ENCODE measurements around the gene OCSTAMP.

The OCSTAMP gene

DNA sequence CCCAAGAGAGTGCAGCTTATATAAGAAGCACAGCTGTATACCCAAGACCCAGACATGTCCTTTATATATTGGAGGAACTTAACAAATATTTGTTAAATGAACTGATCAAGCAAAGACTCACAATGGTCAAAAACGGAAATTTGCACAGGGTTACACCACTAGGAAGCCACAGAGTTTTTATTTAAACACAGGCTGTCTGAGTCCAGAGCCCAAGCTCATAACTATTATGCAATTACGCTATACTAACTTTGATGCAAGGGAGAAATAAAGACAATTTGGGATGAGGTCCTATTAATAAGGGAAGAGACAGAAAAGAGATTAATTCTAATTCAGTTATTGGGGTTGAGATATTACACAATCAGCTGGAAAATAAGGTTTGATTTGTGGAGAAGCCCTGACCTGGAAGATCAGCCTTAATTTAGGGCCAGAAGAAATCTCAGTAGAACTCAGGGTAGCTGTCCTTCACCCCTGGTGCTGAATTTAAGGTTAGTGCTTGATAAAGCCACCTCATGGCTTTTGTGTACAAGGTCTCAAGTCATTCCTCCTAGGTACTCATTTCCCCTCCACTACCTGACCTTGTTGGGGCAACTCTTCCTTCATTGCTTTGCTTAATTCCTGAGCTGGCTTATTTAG is 26.6 kb downstream of the OCSTAMP start:
- Histone ChIP-seq H3K9ac (ENCODE audit: low read length) (no peak overlapping the region), H3K36me3 (ENCODE audit: insufficient read depth, low read length) (no peaks in the 10 kb centered on the region), H3K4me1 (ENCODE audit: insufficient read depth, low read length) (no peaks in the 10 kb centered on the region), H3K27ac (ENCODE audit: low read depth, low read length) (no peak overlapping the region), H3K4me3 (ENCODE audit: low read depth in 1 of 2, low read length in 2 of 2) (no peak overlapping the region), H3K27me3 (ENCODE audit: control insufficient read depth in 1 of 2, insufficient read depth in 2 of 2, low read length in 2 of 2) (no peaks in the 10 kb centered on the region), H3K9me3 (ENCODE audit: low read length) (no peaks in the 10 kb centered on the region)

DNA sequence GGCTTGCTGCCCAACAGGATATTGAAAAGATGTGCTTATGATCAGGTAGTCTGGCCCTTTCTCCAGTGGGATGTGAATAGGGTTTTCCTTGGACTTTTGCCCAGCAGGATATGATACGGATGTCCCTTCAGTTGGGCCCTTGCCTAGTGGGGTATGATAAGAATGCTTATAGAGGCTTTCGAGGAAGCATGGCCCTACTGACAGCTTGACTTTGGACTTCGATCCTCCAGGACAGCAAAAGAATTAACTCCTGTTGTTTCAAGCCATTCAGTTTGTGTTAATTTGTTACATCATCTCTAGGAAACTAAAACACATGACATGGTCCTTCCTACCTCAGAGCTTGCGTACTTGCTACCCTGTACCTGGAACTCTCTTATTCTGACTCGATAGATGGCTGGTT is 27.3 kb downstream of the OCSTAMP start:
- Histone ChIP-seq H3K27me3 (ENCODE audit: control insufficient read depth in 1 of 2, insufficient read depth in 2 of 2, low read length in 2 of 2) (no peaks in the 10 kb centered on the region), H3K9ac (ENCODE audit: low read length) (no peak overlapping the region), H3K4me3 (ENCODE audit: low read depth in 1 of 2, low read length in 2 of 2) (no peak overlapping the region), H3K27ac (ENCODE audit: low read depth, low read length) (no peak overlapping the region), H3K9me3 (ENCODE audit: low read length) (no peaks in the 10 kb centered on the region), H3K36me3 (ENCODE audit: insufficient read depth, low read length) (no peaks in the 10 kb centered on the region), H3K4me1 (ENCODE audit: insufficient read depth, low read length) (no peaks in the 10 kb centered on the region)

DNA sequence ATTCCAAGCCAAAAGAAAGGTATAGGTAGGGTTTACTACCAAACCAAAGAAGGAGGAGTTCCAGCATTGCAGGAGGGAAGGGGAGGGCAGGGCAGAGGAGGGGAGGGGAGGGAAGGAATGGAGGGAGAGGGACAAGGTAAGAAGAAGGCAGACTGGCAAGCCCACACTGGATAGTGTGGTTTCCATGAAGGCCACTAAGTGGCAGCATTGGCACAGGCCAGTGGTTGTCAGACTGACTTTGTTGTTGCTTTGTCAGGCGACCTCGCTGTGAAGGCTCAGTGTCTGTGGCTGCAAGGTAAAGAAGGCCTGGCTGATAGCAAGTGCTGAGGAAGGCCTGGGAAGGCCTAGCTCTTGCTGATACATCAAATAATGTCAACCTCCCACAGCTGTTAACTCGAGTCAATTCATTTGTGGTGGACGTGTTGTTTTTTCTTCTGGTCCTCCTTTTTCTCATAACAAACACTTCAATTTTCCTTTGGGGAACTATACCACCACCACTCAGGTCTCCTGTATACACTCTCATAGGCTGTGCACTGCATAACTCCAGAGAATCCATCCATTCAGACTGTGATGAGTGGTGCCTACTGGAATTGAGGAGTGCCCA is 29.4 kb downstream of the OCSTAMP start:
- no peaks in the 10 kb centered on the region for H3K27me3 ChIP-seq (ENCODE audit: control insufficient read depth in 1 of 2, insufficient read depth in 2 of 2, low read length in 2 of 2)
- no peak overlapping the region for H3K9ac ChIP-seq (ENCODE audit: low read length)

DNA sequence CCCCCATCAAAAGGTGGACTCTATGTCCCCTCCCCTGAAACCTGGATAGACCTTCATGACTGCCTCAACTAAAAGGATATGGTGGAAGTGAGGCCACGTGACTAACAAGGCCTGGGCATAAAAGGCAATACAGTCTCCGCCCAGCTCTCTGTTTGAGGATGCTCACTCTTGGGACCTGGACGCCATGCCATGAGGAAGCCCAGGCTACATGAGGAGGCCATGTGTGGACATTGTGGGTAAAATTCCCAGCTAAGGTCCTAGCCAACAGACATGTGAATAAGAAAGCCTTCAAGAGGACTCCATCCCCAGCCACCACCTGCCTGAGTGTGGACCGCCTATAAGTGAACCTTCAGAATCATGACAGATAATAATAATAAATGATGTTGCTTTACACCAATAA is 29.9 kb downstream of the OCSTAMP start:
- no peak overlapping the region for H3K27ac ChIP-seq (ENCODE audit: low read depth, low read length)
- no peaks in the 10 kb centered on the region for H3K27me3 ChIP-seq (ENCODE audit: control insufficient read depth in 1 of 2, insufficient read depth in 2 of 2, low read length in 2 of 2)
- H3K4me3 ChIP-seq (ENCODE audit: low read depth in 1 of 2, low read length in 2 of 2), result no peak overlapping the region
- H3K36me3 ChIP-seq (ENCODE audit: insufficient read depth, low read length), result no peaks in the 10 kb centered on the region
- H3K4me1 ChIP-seq (ENCODE audit: insufficient read depth, low read length), result no peaks in the 10 kb centered on the region
- no peak overlapping the region for H3K9ac ChIP-seq (ENCODE audit: low read length)
- no peaks in the 10 kb centered on the region for H3K9me3 ChIP-seq (ENCODE audit: low read length)

More for the DNA sequence above, 29.4 kb downstream of the OCSTAMP start:
- no peaks in the 10 kb centered on the region for H3K9me3 ChIP-seq (ENCODE audit: low read length)
- H3K36me3 ChIP-seq (ENCODE audit: insufficient read depth, low read length), result no peaks in the 10 kb centered on the region
- H3K27ac ChIP-seq (ENCODE audit: low read depth, low read length), result no peak overlapping the region
- no peaks in the 10 kb centered on the region for H3K4me1 ChIP-seq (ENCODE audit: insufficient read depth, low read length)
- H3K4me3 ChIP-seq (ENCODE audit: low read depth in 1 of 2, low read length in 2 of 2), result no peak overlapping the region

DNA sequence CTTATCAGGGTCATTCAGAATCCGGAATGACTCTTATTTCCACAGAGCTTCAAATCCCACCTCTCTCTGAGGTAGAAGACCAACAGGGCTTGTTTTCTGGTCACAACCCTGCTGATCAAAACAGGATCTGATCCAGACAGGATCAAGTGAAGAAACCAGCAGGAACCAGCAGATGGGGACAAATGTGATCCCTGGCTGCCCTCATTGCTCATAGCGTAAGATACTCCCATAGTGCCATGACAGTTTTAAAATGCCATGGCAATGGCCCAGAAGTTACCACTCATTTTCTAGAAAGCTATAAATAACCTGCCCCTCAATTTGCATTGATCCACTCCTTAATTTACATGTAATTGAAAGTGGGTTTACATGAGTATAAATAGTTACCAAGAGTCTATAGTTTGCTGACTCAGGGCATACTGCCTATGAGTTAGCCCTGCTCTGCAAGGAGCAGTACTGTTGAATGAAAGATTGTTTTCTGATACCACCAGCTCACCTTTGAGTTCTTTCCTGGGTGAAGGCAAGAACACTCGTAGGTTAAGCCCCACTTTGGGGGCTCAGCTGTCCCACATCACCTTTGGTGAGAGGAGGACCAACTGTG is 30.9 kb downstream of the OCSTAMP start:
- no peak overlapping the region for H3K27ac ChIP-seq (ENCODE audit: low read depth, low read length)
- no peak overlapping the region for H3K4me3 ChIP-seq (ENCODE audit: low read depth in 1 of 2, low read length in 2 of 2)
- no peaks in the 10 kb centered on the region for H3K9me3 ChIP-seq (ENCODE audit: low read length)
- no peaks in the 10 kb centered on the region for H3K27me3 ChIP-seq (ENCODE audit: control insufficient read depth in 1 of 2, insufficient read depth in 2 of 2, low read length in 2 of 2)
- no peaks in the 10 kb centered on the region for H3K36me3 ChIP-seq (ENCODE audit: insufficient read depth, low read length)
- H3K4me1 ChIP-seq (ENCODE audit: insufficient read depth, low read length), result no peaks in the 10 kb centered on the region
- no peak overlapping the region for H3K9ac ChIP-seq (ENCODE audit: low read length)

DNA sequence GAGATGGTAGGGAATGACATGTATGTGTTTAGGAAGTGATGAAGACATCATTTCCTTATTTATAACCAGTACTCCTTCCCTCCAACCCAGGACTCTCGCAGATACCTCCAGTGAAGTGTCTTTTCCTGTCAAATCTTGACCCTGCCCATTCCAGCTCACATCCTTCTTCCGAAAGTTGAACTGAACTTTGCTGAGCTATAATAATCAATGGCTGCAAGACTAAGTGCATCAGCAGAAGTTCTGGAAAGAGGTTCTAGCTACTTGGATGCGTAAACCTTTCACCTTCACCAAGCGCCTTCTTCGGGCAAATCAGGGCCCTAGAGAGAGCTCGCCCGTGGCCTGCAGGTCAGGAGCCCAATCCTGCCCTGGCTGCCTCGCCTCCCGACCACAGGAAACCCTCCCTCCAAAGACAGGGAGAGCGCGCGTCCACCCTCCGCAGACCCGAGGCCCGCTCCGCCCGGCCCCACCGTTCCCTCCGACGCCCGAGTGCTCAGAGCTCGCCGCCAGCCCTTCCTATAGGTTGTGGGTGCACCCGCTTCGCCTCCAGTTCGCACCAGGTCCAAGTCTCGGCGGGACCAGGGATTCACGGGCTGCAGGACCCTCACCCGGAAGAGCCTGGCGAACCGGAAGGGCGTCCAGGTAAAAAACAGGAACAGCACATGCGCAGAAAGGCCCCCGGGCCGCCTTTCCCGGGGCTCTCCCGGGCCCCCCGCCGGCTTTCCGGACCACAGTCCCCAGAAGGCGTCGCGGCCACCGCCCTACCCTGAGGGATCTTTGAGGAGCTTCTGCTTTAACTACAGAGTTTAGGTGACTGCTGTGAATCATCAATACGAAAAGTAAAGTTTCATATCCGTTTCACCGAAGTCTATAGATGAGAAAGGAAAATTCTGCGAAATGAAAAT is 37.3 kb downstream of the OCSTAMP start, which contains the start of gene ZNF334:
ZNF334 (minus strand) TSS at position 617 of the 902 bp plus-strand sequence. CDS start 1,457 bp downstream, outside the sequence.
- no peaks in the 10 kb centered on the region for H3K36me3 ChIP-seq (ENCODE audit: insufficient read depth, low read length)
- H3K9ac ChIP-seq (ENCODE audit: low read length), result no peak within 1 kb of the TSS
- no peaks in the 10 kb centered on the region for H3K27me3 ChIP-seq (ENCODE audit: control insufficient read depth in 1 of 2, insufficient read depth in 2 of 2, low read length in 2 of 2)
- H3K4me1 ChIP-seq (ENCODE audit: insufficient read depth, low read length), result no peaks in the 10 kb centered on the region
- H3K27ac ChIP-seq (ENCODE audit: low read depth, low read length), result no peak within 1 kb of the TSS
- no peaks in the 10 kb centered on the region for H3K9me3 ChIP-seq (ENCODE audit: low read length)
- H3K4me3 ChIP-seq (ENCODE audit: low read depth in 1 of 2, low read length in 2 of 2), result peak within 1 kb of the TSS; percentile 69 to 76

DNA sequence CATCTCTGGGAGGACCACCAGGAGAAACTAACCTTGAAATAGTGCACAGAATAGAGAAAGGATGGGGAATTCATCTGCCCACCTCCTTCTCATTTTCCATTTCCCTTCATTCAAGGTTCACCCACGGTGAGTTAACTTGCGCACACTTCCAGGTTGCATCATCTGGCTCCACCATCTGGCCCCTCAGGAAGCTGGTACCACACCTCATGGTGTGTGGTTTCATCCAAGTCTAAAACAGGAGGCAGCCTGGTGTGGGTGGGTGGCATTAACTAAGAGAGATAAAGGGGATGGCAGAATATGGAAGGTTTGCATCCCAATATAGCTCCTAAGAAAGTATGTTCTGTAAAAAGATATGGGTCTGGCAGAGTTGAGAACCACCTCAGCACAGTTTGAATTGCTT is 40.9 kb downstream of the OCSTAMP start:
- Histone ChIP-seq H3K27me3 (ENCODE audit: control insufficient read depth in 1 of 2, insufficient read depth in 2 of 2, low read length in 2 of 2) (no peaks in the 10 kb centered on the region), H3K4me1 (ENCODE audit: insufficient read depth, low read length) (no peaks in the 10 kb centered on the region), H3K9ac (ENCODE audit: low read length) (no peak overlapping the region), H3K27ac (ENCODE audit: low read depth, low read length) (no peak overlapping the region), H3K36me3 (ENCODE audit: insufficient read depth, low read length) (no peaks in the 10 kb centered on the region), H3K9me3 (ENCODE audit: low read length) (no peaks in the 10 kb centered on the region), H3K4me3 (ENCODE audit: low read depth in 1 of 2, low read length in 2 of 2) (no peak overlapping the region)

DNA sequence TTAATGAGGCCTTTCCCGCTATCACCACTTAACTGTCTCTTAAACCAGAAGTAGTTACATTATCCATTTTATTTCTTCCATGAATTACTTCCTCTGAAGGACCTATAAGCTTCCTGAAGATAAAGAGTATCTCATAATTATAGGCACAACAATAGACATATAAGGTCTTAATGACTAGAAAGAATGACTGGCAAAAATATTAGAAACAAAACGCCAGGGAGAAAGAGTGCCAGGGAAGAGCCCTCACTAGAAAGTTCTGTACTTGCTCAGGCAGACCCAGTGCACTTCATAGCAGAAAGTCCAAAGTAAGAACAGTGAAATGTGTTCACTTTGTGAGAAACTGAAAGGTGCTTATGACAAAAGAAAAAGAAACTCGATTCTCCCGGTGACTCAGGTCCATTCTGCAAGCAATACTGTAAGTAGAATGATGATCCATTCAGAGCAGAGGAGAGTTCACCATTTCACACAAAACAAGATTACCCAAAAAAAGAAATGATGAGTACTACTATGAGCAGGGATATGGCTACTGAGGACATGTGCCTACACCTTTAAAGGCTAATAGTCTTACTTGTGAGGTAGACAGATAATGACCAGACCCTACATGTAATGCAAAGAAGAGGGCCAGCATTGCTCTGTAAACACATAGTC is 42.6 kb downstream of the OCSTAMP start:
- no peak overlapping the region for H3K27ac ChIP-seq (ENCODE audit: low read depth, low read length)
- no peaks in the 10 kb centered on the region for H3K36me3 ChIP-seq (ENCODE audit: insufficient read depth, low read length)
- no peak overlapping the region for H3K4me3 ChIP-seq (ENCODE audit: low read depth in 1 of 2, low read length in 2 of 2)
- no peaks in the 10 kb centered on the region for H3K4me1 ChIP-seq (ENCODE audit: insufficient read depth, low read length)
- H3K9ac ChIP-seq (ENCODE audit: low read length), result no peak overlapping the region
- H3K9me3 ChIP-seq (ENCODE audit: low read length), result no peaks in the 10 kb centered on the region
- H3K27me3 ChIP-seq (ENCODE audit: control insufficient read depth in 1 of 2, insufficient read depth in 2 of 2, low read length in 2 of 2), result no peaks in the 10 kb centered on the region

DNA sequence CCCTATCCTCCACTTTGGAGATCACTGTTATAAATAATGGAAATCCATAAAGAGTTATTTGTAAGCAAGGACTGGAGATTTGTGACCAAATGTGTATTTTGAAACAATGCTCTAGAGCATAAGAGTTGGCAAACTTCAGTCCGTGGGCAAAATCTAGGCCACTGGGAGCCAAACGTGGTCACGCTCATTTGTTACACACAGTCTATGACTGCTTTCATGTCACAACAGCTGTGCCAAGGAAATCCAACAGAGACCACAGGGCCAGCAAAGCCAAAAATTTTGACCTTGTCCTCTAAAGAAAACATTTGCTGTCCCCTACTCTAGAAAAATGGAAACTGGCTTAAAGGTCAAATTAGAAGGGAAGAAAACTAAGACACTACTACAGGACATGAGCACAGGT is 44.9 kb downstream of the OCSTAMP start:
- Histone ChIP-seq H3K4me1 (ENCODE audit: insufficient read depth, low read length) (no peaks in the 10 kb centered on the region), H3K4me3 (ENCODE audit: low read depth in 1 of 2, low read length in 2 of 2) (no peak overlapping the region), H3K27ac (ENCODE audit: low read depth, low read length) (no peak overlapping the region), H3K36me3 (ENCODE audit: insufficient read depth, low read length) (no peaks in the 10 kb centered on the region), H3K9me3 (ENCODE audit: low read length) (peaks cover 12% of the 10 kb centered on the region), H3K9ac (ENCODE audit: low read length) (no peak overlapping the region), H3K27me3 (ENCODE audit: control insufficient read depth in 1 of 2, insufficient read depth in 2 of 2, low read length in 2 of 2) (no peaks in the 10 kb centered on the region)

DNA sequence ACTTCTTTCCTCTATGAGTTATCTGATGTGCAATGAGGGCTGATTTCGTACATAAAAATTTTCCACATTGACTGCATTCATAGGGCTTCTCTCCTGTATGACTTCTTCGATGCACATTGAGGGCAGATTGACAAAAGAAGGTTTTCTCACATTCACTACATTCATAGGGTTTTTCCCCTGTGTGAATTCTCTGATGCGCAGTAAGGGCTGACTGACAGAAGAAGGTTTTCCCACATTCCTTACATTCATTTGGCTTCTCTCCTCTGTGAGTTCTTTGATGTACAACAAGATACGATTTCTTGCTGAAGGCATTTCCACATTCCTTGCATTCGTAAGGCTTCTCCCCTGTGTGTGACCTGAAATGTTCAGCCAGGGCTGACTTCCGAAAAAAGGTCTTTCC is 48.5 kb downstream of the OCSTAMP start:
- H3K27ac ChIP-seq (ENCODE audit: low read depth, low read length), result no peak overlapping the region

More for the DNA sequence above, 48.5 kb downstream of the OCSTAMP start:
- Histone ChIP-seq H3K9ac (ENCODE audit: low read length) (no peak overlapping the region), H3K9me3 (ENCODE audit: low read length) (peaks cover 12% of the 10 kb centered on the region), H3K27me3 (ENCODE audit: control insufficient read depth in 1 of 2, insufficient read depth in 2 of 2, low read length in 2 of 2) (no peaks in the 10 kb centered on the region), H3K4me3 (ENCODE audit: low read depth in 1 of 2, low read length in 2 of 2) (no peak overlapping the region), H3K36me3 (ENCODE audit: insufficient read depth, low read length) (no peaks in the 10 kb centered on the region), H3K4me1 (ENCODE audit: insufficient read depth, low read length) (no peaks in the 10 kb centered on the region)
